Measurements from ENCODE around the gene MYBPC2.

Gene MYBPC2

GRCh38 chr19:50416034-50416977 is 16.4 kb upstream of the MYBPC2 start:
- TF ChIP-seq GLIS3 (CRISPR knock-in tag; IDR thresholded peaks at IDR 0.05) (no peak), SNAI2 (CRISPR knock-in tag; IDR thresholded peaks at IDR 0.05) (no peak), TSHZ2 (CRISPR knock-in tag; IDR thresholded peaks at IDR 0.05) (no peak), PPARA (CRISPR knock-in tag; IDR thresholded peaks at IDR 0.05; ENCODE audit: borderline replicate concordance) (no peak), ZFP30 (CRISPR knock-in tag; IDR thresholded peaks at IDR 0.05) (no peak), ZNF70 (CRISPR knock-in tag; IDR thresholded peaks at IDR 0.05) (no peak), ZC3H10 (CRISPR knock-in tag; IDR thresholded peaks at IDR 0.05) (no peak), ARNTL (CRISPR knock-in tag; IDR thresholded peaks at IDR 0.05; ENCODE audit: borderline replicate concordance, low read depth) (no peak), CREB5 (CRISPR knock-in tag; IDR thresholded peaks at IDR 0.05; ENCODE audit: low read depth) (no peak), ZNF565 (CRISPR knock-in tag; conservative IDR thresholded peaks at IDR 0.05; ENCODE audit: low read depth) (no peak), RARB (CRISPR knock-in tag; IDR thresholded peaks at IDR 0.05) (no peak), ZFP3 (CRISPR knock-in tag; IDR thresholded peaks at IDR 0.05) (no peak), CSDC2 (CRISPR knock-in tag; IDR thresholded peaks at IDR 0.05) (no peak), BACH2 (CRISPR knock-in tag; IDR thresholded peaks at IDR 0.05; ENCODE audit: borderline replicate concordance) (no peak), ISL1 (CRISPR knock-in tag; IDR thresholded peaks at IDR 0.05) (no peak), OSR1 (CRISPR knock-in tag; IDR thresholded peaks at IDR 0.05) (no peak), TCF4 (CRISPR knock-in tag; IDR thresholded peaks at IDR 0.05; ENCODE audit: borderline replicate concordance) (no peak)
- TF ChIP-seq, protein P1, sequence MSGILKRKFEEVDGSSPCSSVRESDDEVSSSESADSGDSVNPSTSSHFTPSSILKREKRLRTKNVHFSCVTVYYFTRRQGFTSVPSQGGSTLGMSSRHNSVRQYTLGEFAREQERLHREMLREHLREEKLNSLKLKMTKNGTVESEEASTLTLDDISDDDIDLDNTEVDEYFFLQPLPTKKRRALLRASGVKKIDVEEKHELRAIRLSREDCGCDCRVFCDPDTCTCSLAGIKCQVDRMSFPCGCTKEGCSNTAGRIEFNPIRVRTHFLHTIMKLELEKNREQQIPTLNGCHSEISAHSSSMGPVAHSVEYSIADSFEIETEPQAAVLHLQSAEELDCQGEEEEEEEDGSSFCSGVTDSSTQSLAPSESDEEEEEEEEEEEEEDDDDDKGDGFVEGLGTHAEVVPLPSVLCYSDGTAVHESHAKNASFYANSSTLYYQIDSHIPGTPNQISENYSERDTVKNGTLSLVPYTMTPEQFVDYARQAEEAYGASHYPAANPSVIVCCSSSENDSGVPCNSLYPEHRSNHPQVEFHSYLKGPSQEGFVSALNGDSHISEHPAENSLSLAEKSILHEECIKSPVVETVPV (CRISPR knock-in tag; IDR thresholded peaks at IDR 0.05): no peak
- no peak for ATAC-seq

- ATAC-seq: no peak
- TF ChIP-seq ZNF565 (CRISPR knock-in tag; conservative IDR thresholded peaks at IDR 0.05; ENCODE audit: low read depth): no peak
- TF ChIP-seq ZFP3 (CRISPR knock-in tag; IDR thresholded peaks at IDR 0.05): no peak
- TF ChIP-seq GLIS3 (CRISPR knock-in tag; IDR thresholded peaks at IDR 0.05): no peak
- no peak for TF ChIP-seq OSR1 (CRISPR knock-in tag; IDR thresholded peaks at IDR 0.05)
- TF ChIP-seq TOX (CRISPR knock-in tag; IDR thresholded peaks at IDR 0.05; ENCODE audit: borderline replicate concordance): no peak
- no peak for TF ChIP-seq TSHZ2 (CRISPR knock-in tag; IDR thresholded peaks at IDR 0.05)
- no peak for TF ChIP-seq RARB (CRISPR knock-in tag; IDR thresholded peaks at IDR 0.05)
- TF ChIP-seq ZNF70 (CRISPR knock-in tag; IDR thresholded peaks at IDR 0.05): no peak
- no peak for TF ChIP-seq BACH2 (CRISPR knock-in tag; IDR thresholded peaks at IDR 0.05; ENCODE audit: borderline replicate concordance)
- no peak for TF ChIP-seq ZC3H10 (CRISPR knock-in tag; IDR thresholded peaks at IDR 0.05)
- TF ChIP-seq, protein P1 (CRISPR knock-in tag; IDR thresholded peaks at IDR 0.05): no peak
- no peak for TF ChIP-seq PATZ1 (CRISPR knock-in tag; IDR thresholded peaks at IDR 0.05; ENCODE audit: borderline replicate concordance)
- TF ChIP-seq ZNF8 (CRISPR knock-in tag; IDR thresholded peaks at IDR 0.05): no peak
- no peak for TF ChIP-seq ARNTL (CRISPR knock-in tag; IDR thresholded peaks at IDR 0.05; ENCODE audit: borderline replicate concordance, low read depth)
- no peak for TF ChIP-seq PPARA (CRISPR knock-in tag; IDR thresholded peaks at IDR 0.05; ENCODE audit: borderline replicate concordance)
- TF ChIP-seq POU6F1 (CRISPR knock-in tag; IDR thresholded peaks at IDR 0.05; ENCODE audit: borderline replicate concordance, low read depth): no peak
Measured at GRCh38 chr19:50417111-50418081, 15.3 kb upstream of the MYBPC2 start.

All from SK-N-SH treated with all-trans-retinoic acid at 6 μM for 48 hours (cell line).